Fibroblast of the aortic adventitia (primary cell): ENCODE measurements around the gene STRIP2. TPM values are rescaled to one million over a fixed set of nuclear protein-coding genes. Genes with fewer than 3 reads are reported as not detected.

Experiments
- DNase-seq: peaks from one replicate; pipeline ENCODE4 v3.0.0-alpha.2; 2010; ENCODE audit warnings: low read depth
- H3K4me3 ChIP-seq: 2 replicates; pipeline ENCODE4 v1.5.1; 2011; ENCODE audit warnings: low read depth, mild to moderate bottlenecking, control low read depth, low read length, moderate library complexity
- small RNA-seq: library from RNA; depleted of rRNA; stranded (forward); fragments of <200 nt; gene quantifications from one replicate; pipeline ENCODE3, GENCODE V24; 2012
- total RNA-seq: library from RNA; depleted of rRNA; stranded (reverse); fragments of >200 nt; gene quantifications from 2 replicates; pipeline ENCODE4 v1.2.3, GENCODE V29; 2012; ENCODE audit warnings: low replicate concordance
- TF ChIP-seq, protein P1 (sequence below): IDR thresholded peaks from 2 replicates; pipeline ENCODE4 v1.5.1; 2011; ENCODE audit warnings: mild to moderate bottlenecking, low read length, control low read depth, inconsistent platforms; ENCODE audit not compliant: insufficient read depth

Gene STRIP2
- total RNA-seq, 1 donor = 6.9 TPM

DNA sequence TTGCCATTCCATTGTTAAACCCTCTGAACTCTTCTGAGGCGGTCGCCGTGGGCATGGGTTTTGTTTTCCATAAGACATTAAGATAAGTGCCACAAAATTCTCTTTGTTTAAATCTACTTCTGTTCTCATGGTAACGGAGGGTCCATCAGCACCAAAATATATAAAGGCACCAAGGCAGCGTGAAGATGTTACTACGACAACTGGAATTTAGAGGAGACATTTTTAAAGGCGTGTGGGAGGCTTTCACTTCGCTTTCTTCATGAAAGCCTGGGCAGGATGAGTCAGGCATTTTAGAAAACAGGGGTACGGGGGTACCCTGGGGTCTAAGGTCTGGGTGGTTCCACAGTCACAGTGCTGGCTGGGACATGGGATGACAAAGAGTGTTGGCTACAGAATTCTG is 102.1 kb downstream of the STRIP2 start:
- TF ChIP-seq, protein P1, sequence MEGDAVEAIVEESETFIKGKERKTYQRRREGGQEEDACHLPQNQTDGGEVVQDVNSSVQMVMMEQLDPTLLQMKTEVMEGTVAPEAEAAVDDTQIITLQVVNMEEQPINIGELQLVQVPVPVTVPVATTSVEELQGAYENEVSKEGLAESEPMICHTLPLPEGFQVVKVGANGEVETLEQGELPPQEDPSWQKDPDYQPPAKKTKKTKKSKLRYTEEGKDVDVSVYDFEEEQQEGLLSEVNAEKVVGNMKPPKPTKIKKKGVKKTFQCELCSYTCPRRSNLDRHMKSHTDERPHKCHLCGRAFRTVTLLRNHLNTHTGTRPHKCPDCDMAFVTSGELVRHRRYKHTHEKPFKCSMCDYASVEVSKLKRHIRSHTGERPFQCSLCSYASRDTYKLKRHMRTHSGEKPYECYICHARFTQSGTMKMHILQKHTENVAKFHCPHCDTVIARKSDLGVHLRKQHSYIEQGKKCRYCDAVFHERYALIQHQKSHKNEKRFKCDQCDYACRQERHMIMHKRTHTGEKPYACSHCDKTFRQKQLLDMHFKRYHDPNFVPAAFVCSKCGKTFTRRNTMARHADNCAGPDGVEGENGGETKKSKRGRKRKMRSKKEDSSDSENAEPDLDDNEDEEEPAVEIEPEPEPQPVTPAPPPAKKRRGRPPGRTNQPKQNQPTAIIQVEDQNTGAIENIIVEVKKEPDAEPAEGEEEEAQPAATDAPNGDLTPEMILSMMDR = no peak
- no peak for DNase-seq
- no peak overlapping the region for H3K4me3 ChIP-seq

Small RNAs within 50 kb of the gene (small RNA-seq; reads per million reads assigned to genes)
- not detected for gene AC009244.1
- gene RNU1-72P = not detected
- gene SNRPGP3 = not detected

Other genes starting within 250 kb of the STRIP2 start
- 4.2 and 24.1 TPM in 2 replicates for gene SMO, start 245.8 kb upstream of the STRIP2 start, total RNA-seq
- 12.1 and 20.3 TPM in 2 replicates for gene AHCYL2, start 209.4 kb upstream of the STRIP2 start, total RNA-seq
- 0.65 and 0.72 TPM in 2 replicates for gene SMKR1, start 68.1 kb downstream of the STRIP2 start, total RNA-seq
- gene NRF1, start 177.3 kb downstream of the STRIP2 start, total RNA-seq = 2.9 and 14.0 TPM in 2 replicates